Measurements from ENCODE around the gene ATP6V0A4.

The ATP6V0A4 gene

GRCh38 chr7:138750473-138750872, 47.5 kb downstream of the ATP6V0A4 start:
- Histone ChIP-seq H3K4me3 (replicated peaks; ENCODE audit: low read depth, low read length) (no peak overlapping the region), H3K36me3 (ENCODE audit: control insufficient read depth, insufficient read depth, low read length) (no peaks in the 10 kb centered on the region), H3K27me3 (replicated peaks; ENCODE audit: control insufficient read depth, insufficient read depth, low read length) (no peaks in the 10 kb centered on the region)
- DNase-seq (ENCODE audit: extremely low read depth, insufficient read length) = no peak
- TF ChIP-seq, protein P1, sequence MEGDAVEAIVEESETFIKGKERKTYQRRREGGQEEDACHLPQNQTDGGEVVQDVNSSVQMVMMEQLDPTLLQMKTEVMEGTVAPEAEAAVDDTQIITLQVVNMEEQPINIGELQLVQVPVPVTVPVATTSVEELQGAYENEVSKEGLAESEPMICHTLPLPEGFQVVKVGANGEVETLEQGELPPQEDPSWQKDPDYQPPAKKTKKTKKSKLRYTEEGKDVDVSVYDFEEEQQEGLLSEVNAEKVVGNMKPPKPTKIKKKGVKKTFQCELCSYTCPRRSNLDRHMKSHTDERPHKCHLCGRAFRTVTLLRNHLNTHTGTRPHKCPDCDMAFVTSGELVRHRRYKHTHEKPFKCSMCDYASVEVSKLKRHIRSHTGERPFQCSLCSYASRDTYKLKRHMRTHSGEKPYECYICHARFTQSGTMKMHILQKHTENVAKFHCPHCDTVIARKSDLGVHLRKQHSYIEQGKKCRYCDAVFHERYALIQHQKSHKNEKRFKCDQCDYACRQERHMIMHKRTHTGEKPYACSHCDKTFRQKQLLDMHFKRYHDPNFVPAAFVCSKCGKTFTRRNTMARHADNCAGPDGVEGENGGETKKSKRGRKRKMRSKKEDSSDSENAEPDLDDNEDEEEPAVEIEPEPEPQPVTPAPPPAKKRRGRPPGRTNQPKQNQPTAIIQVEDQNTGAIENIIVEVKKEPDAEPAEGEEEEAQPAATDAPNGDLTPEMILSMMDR (IDR thresholded peaks at IDR 0.05; ENCODE audit: insufficient read depth, low read length, poor library complexity, severe bottlenecking) = no peak

DNA sequence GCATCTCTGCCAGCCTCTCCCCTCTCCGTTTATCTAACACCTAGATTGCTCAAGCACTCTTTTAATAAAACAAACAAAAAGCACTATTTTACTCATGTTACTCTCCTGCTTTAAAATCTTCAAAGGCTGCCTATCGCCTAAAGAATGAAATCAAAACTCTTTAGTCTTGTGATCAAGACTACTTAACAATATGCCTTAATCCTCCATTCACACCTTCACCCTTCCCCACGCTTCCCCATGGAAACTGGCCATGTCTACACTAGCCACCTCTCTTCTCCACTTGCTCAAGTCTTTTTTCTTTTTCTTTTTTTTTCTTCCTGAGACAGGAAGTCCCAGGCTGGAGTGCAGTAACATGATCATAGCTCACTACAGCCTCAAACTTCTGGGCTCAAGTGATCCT, 48.0 kb downstream of the ATP6V0A4 start:
- Histone ChIP-seq H3K4me3 (replicated peaks; ENCODE audit: low read depth, low read length) (no peak overlapping the region), H3K36me3 (ENCODE audit: control insufficient read depth, insufficient read depth, low read length) (no peaks in the 10 kb centered on the region), H3K27me3 (replicated peaks; ENCODE audit: control insufficient read depth, insufficient read depth, low read length) (no peaks in the 10 kb centered on the region)
- TF ChIP-seq, protein P1 (IDR thresholded peaks at IDR 0.05; ENCODE audit: insufficient read depth, low read length, poor library complexity, severe bottlenecking) = no peak
- DNase-seq (ENCODE audit: extremely low read depth, insufficient read length) = no peak

DNA sequence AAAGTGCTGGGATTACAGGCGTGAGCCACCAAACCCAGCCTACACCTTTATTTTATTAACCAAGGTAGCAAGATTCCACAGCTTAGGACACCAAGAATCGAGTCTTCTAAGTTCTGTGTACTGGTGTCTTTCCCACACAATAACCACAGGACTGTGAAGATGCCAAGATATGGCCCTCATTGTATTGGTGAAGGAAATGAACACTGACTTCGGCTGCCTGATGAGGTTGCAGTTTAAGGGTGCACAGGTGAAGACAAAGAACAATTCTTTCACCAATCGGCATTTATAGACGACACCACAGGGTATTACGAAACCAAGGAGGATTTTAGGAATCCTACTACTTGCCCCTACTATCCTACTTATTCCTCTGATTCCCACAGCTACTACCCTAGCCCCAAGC, 49.3 kb downstream of the ATP6V0A4 start:
- no peak overlapping the region for H3K4me3 ChIP-seq (replicated peaks; ENCODE audit: low read depth, low read length)
- TF ChIP-seq, protein P1 (IDR thresholded peaks at IDR 0.05; ENCODE audit: insufficient read depth, low read length, poor library complexity, severe bottlenecking) = no peak
- DNase-seq (ENCODE audit: extremely low read depth, insufficient read length) = no peak
- H3K27me3 ChIP-seq (replicated peaks; ENCODE audit: control insufficient read depth, insufficient read depth, low read length) = no peaks in the 10 kb centered on the region
- H3K36me3 ChIP-seq (ENCODE audit: control insufficient read depth, insufficient read depth, low read length) = no peaks in the 10 kb centered on the region

DNA sequence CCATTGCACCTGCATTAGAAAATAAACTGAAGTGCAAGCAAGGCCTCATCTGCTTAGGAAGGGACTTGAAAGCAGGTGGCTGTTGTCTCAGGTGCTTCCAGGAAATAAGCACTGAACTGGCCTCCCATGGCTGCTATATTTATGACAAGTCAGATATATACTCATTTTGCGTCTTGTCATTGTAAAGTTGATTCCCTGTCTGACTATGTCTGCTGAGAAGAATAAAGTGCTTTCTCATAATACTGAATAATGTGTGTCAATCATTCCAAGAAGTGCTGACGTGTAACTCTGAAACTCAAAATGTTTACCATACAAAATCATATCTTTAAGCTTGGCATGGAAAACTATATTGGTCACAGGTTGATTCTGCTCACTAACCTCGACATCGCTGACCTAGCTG, 51.9 kb downstream of the ATP6V0A4 start:
- Histone ChIP-seq H3K36me3 (ENCODE audit: control insufficient read depth, insufficient read depth, low read length) (no peaks in the 10 kb centered on the region), H3K27me3 (replicated peaks; ENCODE audit: control insufficient read depth, insufficient read depth, low read length) (no peaks in the 10 kb centered on the region), H3K4me3 (replicated peaks; ENCODE audit: low read depth, low read length) (no peak overlapping the region)
- DNase-seq (ENCODE audit: extremely low read depth, insufficient read length) = no peak
- TF ChIP-seq, protein P1 (IDR thresholded peaks at IDR 0.05; ENCODE audit: insufficient read depth, low read length, poor library complexity, severe bottlenecking) = no peak

- TF ChIP-seq, protein P1 (IDR thresholded peaks at IDR 0.05; ENCODE audit: insufficient read depth, low read length, poor library complexity, severe bottlenecking) = no peak
- no peaks in the 10 kb centered on the region for H3K27me3 ChIP-seq (replicated peaks; ENCODE audit: control insufficient read depth, insufficient read depth, low read length)
Measured at GRCh38 chr7:138745189-138745588, 52.8 kb downstream of the ATP6V0A4 start.

GRCh38 chr7:138741453-138741735, 56.6 kb downstream of the ATP6V0A4 start:
- TF ChIP-seq, protein P1 (IDR thresholded peaks at IDR 0.05; ENCODE audit: insufficient read depth, low read length, poor library complexity, severe bottlenecking) = no peak
- Histone ChIP-seq H3K4me3 (replicated peaks; ENCODE audit: low read depth, low read length) (no peak overlapping the region), H3K36me3 (ENCODE audit: control insufficient read depth, insufficient read depth, low read length) (no peaks in the 10 kb centered on the region), H3K27me3 (replicated peaks; ENCODE audit: control insufficient read depth, insufficient read depth, low read length) (no peaks in the 10 kb centered on the region)
- DNase-seq (ENCODE audit: extremely low read depth, insufficient read length) = no peak

More at GRCh38 chr7:138745189-138745588, 52.8 kb downstream of the ATP6V0A4 start:
- no peak overlapping the region for H3K4me3 ChIP-seq (replicated peaks; ENCODE audit: low read depth, low read length)
- DNase-seq (ENCODE audit: extremely low read depth, insufficient read length) = no peak
- no peaks in the 10 kb centered on the region for H3K36me3 ChIP-seq (ENCODE audit: control insufficient read depth, insufficient read depth, low read length)

All from GM06990 (cell line).